Fibroblast of lung (primary cell): ENCODE results near the gene LITAFD. TPM values are rescaled to one million over a fixed set of nuclear protein-coding genes. Genes with fewer than 3 reads are reported as not detected.
A peak's percentile ranks its signal among the peaks of the same experiment; 100 is the strongest.

Experiments
- DNase-seq, 2 donors: peaks; one replicate each; pipeline versions ENCODE4 v3.0.0 to v3.0.0-alpha.2; 2010; ENCODE audit warnings: low read depth in 2 of 2
- H2AFZ ChIP-seq: 2 replicates; pipeline ENCODE4 v1.5.1; 2012; ENCODE audit warnings: low read length, control low read depth, inconsistent platforms
- H3K27ac ChIP-seq: 2 replicates; pipeline ENCODE4 v1.5.1; 2011; ENCODE audit warnings: low read length, control low read depth; ENCODE audit not compliant: insufficient read depth
- H3K27me3 ChIP-seq: 2 replicates; pipeline ENCODE4 v1.5.1; 2011; ENCODE audit warnings: mild to moderate bottlenecking, low read length; ENCODE audit not compliant: control insufficient read depth, insufficient read depth
- H3K36me3 ChIP-seq: 2 replicates; pipeline ENCODE4 v1.5.1; 2011; ENCODE audit warnings: low read length; ENCODE audit not compliant: control insufficient read depth, insufficient read depth
- H3K4me1 ChIP-seq: 2 replicates; pipeline ENCODE4 v1.5.1; 2011; ENCODE audit warnings: low read length; ENCODE audit not compliant: control insufficient read depth, insufficient read depth; ENCODE audit errors: extremely low read depth
- H3K4me2 ChIP-seq: 2 replicates; pipeline ENCODE4 v1.5.1; 2011; ENCODE audit warnings: low read length, control low read depth; ENCODE audit not compliant: insufficient read depth; ENCODE audit errors: extremely low read depth
- H3K4me3 ChIP-seq, 4 experiments: fragments of 200-600 bp in 1 of 4; sonication (generic) in 1 of 4; replicated peaks in 1 of 4; 2 replicates each; pipeline ENCODE4 v1.5.1; 2011 to 2016; ENCODE audit warnings: low read length in 4 of 4, low read depth in 3 of 4, mild to moderate bottlenecking in 3 of 4, control low read depth in 2 of 4, inconsistent platforms in 1 of 4, mixed read lengths in 1 of 4; ENCODE audit not compliant: insufficient read depth in 1 of 4; ENCODE audit errors: control extremely low read depth in 1 of 4
- H3K79me2 ChIP-seq: 2 replicates; pipeline ENCODE4 v1.5.1; 2012; ENCODE audit warnings: mild to moderate bottlenecking, low read length, inconsistent platforms; ENCODE audit not compliant: control insufficient read depth, insufficient read depth
- H3K9ac ChIP-seq: 2 replicates; pipeline ENCODE4 v1.5.1; 2011; ENCODE audit warnings: mild to moderate bottlenecking, low read length, control low read depth; ENCODE audit not compliant: insufficient read depth
- H3K9me3 ChIP-seq: 2 replicates; pipeline ENCODE4 v1.5.1; 2012; ENCODE audit warnings: low read depth, low read length; ENCODE audit not compliant: control insufficient read depth, insufficient read depth
- H4K20me1 ChIP-seq: 2 replicates; pipeline ENCODE4 v1.5.1; 2011; ENCODE audit warnings: low read length; ENCODE audit not compliant: control insufficient read depth, insufficient read depth; ENCODE audit errors: extremely low read depth
- EZH2 ChIP-seq: IDR thresholded peaks from 2 replicates; pipeline ENCODE4 v1.5.1; 2012; ENCODE audit warnings: low read length, control low read depth, mild to moderate bottlenecking; ENCODE audit errors: missing control alignments
- polyA plus RNA-seq, 2 donors: library from polyadenylated mRNA; depleted of rRNA in 1 of 2; stranded (reverse) in 1 of 2; unstranded in 1 of 2; fragments of >200 nt; gene quantifications; 2 replicates each; pipeline ENCODE4 v1.2.1, GENCODE V29; 2011 to 2012; ENCODE audit warnings: missing spikeins in 1 of 2
- total RNA-seq: library from RNA; depleted of rRNA; stranded (reverse); fragments of >200 nt; gene quantifications from 2 replicates; pipeline ENCODE4 v1.2.1, GENCODE V29; 2014
- TF ChIP-seq, protein P1 (sequence below), 2 donors: IDR thresholded peaks in 1 of 2; conservative IDR thresholded peaks in 1 of 2; 1 replicate in 1 of 2; 2 replicates in 1 of 2; pipeline ENCODE4 v1.5.1; 2011 to 2012; ENCODE audit warnings: low read length in 2 of 2, control low read depth in 1 of 2, inconsistent platforms in 1 of 2, low read depth in 1 of 2, mild to moderate bottlenecking in 1 of 2

LITAFD gene
- total and polyA plus RNA-seq, 2 donors (not counting 1 experiment from before 2014, with no cell fraction given), result not detected

DNA sequence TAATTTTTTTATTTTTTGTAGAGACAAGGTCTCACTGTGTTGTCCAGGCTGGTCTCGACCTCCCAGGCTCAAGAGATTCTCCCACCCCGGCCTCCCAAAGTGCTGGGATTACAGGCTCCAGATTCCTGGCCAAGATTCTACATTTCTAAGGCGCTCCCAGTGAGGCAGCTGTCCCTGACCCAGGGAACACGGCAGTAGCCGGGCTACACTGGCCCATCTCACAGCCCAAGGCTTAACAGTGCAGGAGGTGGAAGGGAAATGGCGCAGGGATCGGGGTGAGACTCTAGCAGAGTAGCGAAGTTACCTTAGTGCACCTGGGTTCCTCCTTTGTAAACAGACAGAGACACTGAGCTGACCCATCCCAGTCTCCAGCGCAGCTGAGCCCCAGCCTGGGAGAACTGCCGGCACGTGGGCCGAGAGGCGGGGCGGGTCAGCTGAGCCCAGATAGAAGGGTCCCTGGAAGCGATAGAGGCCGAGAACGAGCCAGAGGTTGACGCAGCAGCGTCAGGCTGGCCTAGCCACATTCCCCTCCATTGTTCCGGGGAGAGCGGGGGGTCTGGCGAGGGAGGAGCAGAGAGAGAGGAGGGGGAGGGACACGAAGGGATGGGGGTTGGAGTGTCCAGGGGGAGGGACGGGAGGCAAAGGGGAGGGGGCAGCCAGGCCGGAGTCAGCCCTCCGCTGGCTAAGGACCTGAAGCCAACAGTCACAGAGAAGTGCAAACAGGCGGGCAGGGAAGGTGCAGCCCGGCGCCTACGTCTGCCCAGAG, 15.8 kb upstream of the LITAFD start:
- Histone ChIP-seq H3K9ac (peak overlapping the region; percentile 91), H4K20me1 (no peaks in the 10 kb centered on the region), H3K27ac (peak overlapping the region; percentile 87)

DNA sequence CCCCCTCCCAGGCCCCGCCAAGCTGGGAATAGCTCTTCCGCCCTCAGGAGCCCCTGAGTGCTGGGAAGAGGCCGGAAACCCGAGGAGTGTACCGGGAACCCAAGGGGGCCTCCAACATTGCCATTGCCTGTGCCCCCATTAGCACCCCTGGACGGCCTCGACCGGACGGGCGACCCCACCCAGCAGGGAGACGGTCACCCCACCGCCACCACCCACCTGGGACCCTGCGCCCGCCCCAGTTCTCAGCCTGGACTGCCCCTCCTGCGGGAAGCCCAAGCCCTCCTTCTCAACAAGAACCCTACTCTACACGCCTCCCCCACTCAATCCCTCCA, 15.3 kb upstream of the LITAFD start:
- H3K9ac ChIP-seq, result peak overlapping the region; percentile 91
- no peaks in the 10 kb centered on the region for H3K9me3 ChIP-seq
- no peaks in the 10 kb centered on the region for H4K20me1 ChIP-seq
- H3K27me3 ChIP-seq, result no peaks in the 10 kb centered on the region
- DNase-seq, result no peak
- peaks cover 27% of the 10 kb centered on the region for H3K4me1 ChIP-seq
- peak overlapping the region; percentile 96 for H3K4me2 ChIP-seq
- H3K27ac ChIP-seq, result peak overlapping the region; percentile 87
- H2AFZ ChIP-seq, result no peak overlapping the region
- peak overlapping the region; percentile 71 to 87 (median 82) for H3K4me3 ChIP-seq
- H3K79me2 ChIP-seq, result peaks cover 62% of the 10 kb centered on the region
- TF ChIP-seq EZH2, result no peak
- TF ChIP-seq, protein P1, sequence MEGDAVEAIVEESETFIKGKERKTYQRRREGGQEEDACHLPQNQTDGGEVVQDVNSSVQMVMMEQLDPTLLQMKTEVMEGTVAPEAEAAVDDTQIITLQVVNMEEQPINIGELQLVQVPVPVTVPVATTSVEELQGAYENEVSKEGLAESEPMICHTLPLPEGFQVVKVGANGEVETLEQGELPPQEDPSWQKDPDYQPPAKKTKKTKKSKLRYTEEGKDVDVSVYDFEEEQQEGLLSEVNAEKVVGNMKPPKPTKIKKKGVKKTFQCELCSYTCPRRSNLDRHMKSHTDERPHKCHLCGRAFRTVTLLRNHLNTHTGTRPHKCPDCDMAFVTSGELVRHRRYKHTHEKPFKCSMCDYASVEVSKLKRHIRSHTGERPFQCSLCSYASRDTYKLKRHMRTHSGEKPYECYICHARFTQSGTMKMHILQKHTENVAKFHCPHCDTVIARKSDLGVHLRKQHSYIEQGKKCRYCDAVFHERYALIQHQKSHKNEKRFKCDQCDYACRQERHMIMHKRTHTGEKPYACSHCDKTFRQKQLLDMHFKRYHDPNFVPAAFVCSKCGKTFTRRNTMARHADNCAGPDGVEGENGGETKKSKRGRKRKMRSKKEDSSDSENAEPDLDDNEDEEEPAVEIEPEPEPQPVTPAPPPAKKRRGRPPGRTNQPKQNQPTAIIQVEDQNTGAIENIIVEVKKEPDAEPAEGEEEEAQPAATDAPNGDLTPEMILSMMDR (conservative IDR thresholded peaks at IDR 0.05 in 1 of 2, IDR thresholded peaks at IDR 0.05 in 1 of 2; ENCODE audit: low read depth in 1 of 2, low read length in 2 of 2), result no peak
- H3K36me3 ChIP-seq, result peaks cover 6% of the 10 kb centered on the region

More for the DNA sequence above, 15.8 kb upstream of the LITAFD start:
- Histone ChIP-seq H3K4me3 (peak overlapping the region; percentile 71 to 87 (median 82)), H3K36me3 (peaks cover 6% of the 10 kb centered on the region), H3K4me1 (peaks cover 25% of the 10 kb centered on the region), H2AFZ (no peak overlapping the region), H3K79me2 (peaks cover 67% of the 10 kb centered on the region), H3K9me3 (no peaks in the 10 kb centered on the region), H3K27me3 (no peaks in the 10 kb centered on the region), H3K4me2 (peak overlapping the region; percentile 96)
- TF ChIP-seq, protein P1 (conservative IDR thresholded peaks at IDR 0.05 in 1 of 2, IDR thresholded peaks at IDR 0.05 in 1 of 2; ENCODE audit: low read depth in 1 of 2, low read length in 2 of 2), result no peak
- TF ChIP-seq EZH2, result no peak
- peak in 1 of 2 donors; percentile 31 for DNase-seq

DNA sequence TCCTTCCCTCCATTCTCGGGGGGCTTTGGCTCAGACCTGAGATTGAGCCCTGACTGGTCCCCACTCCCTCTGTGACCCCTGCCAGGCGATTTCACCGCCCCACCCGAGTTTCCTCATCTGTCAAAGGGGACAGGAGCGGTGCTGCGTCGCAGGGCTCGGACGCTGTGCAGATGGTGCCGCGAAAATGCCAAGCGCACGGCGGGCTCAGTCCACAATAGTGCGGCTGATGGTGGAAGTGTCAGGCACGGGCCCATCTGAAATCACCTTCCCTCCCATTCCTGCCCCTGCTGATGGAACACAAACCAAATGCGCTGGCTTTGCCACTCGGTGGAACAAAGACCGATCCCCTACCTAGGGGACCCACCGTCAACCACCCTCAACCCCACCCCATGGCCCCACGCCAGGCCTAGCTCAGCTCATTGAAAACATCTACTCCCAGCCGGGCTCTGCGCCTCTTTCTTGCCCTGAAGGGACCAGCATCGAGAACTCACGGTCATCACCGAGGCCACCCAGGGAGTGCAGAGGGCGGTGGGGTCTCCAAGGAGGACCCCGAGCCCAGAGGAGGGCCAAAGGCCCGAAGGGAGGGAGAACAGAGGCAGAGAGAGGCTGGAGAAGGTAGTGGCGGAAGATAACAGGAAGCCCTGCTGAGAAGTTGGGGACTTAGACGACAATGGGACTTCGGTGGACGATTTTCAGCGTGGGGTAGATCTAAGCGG, 14.8 kb upstream of the LITAFD start:
- H4K20me1 ChIP-seq, result no peaks in the 10 kb centered on the region
- H3K36me3 ChIP-seq, result peaks cover 6% of the 10 kb centered on the region
- peaks cover 24% of the 10 kb centered on the region for H3K4me1 ChIP-seq
- peaks cover 57% of the 10 kb centered on the region for H3K79me2 ChIP-seq
- TF ChIP-seq, protein P1 (conservative IDR thresholded peaks at IDR 0.05 in 1 of 2, IDR thresholded peaks at IDR 0.05 in 1 of 2; ENCODE audit: low read depth in 1 of 2, low read length in 2 of 2), result no peak
- no peak for TF ChIP-seq EZH2
- H3K9me3 ChIP-seq, result no peaks in the 10 kb centered on the region
- peak overlapping the region; percentile 91 for H3K9ac ChIP-seq
- H3K27ac ChIP-seq, result peak overlapping the region; percentile 87
- H3K4me2 ChIP-seq, result peak overlapping the region; percentile 96
- peak overlapping the region; percentile 71 to 87 (median 82) for H3K4me3 ChIP-seq
- DNase-seq, result no peak
- H2AFZ ChIP-seq, result peak overlapping the region; percentile 4
- H3K27me3 ChIP-seq, result no peaks in the 10 kb centered on the region
